ENCODE measurements around the gene CDH4. TPM values are rescaled to one million over a fixed set of nuclear protein-coding genes. Genes with fewer than 3 reads are reported as not detected.

Gene CDH4
- total and polyA plus RNA-seq, 5 donors from 2014 or later = 0.07 to 0.69 (median 0.49) TPM; not detected in 1

- no peaks in the 10 kb centered on the region for H3K36me3 ChIP-seq (ENCODE audit: control insufficient read depth, insufficient read depth, low read length)
- Mint-ChIP-seq H3K9me3 (peaks cover 0 to 4% (median 0%) of the 10 kb centered on the region in 7 donors), H3K36me3 (no peaks in the 10 kb centered on the region), H3K4me3 (no peak overlapping the region), H3K27ac (no peak overlapping the region), H3K4me1 (no peaks in the 10 kb centered on the region), H3K27me3 (no peaks in the 10 kb centered on the region)
- H3K9me3 ChIP-seq (ENCODE audit: control insufficient read depth in 2 of 2, low read length in 2 of 2) = no peaks in the 10 kb centered on the region
- no peaks in the 10 kb centered on the region for H3K27me3 ChIP-seq (ENCODE audit: control insufficient read depth, insufficient read depth, low read length)
- no peak overlapping the region for H3K4me3 ChIP-seq (ENCODE audit: low read depth, low read length)
- no peaks in the 10 kb centered on the region for H3K4me1 ChIP-seq (ENCODE audit: control insufficient read depth, insufficient read depth, low read length, poor library complexity, severe bottlenecking)
- H3K27ac ChIP-seq (ENCODE audit: insufficient read depth, low read length, poor library complexity, severe bottlenecking) = no peak overlapping the region
- DNase-seq = no peak
- no peak for ATAC-seq (ENCODE audit: low read depth in 2 of 2)
Measured at GRCh38 chr20:61535091-61535490, 283.0 kb downstream of the CDH4 start.

GRCh38 chr20:61535536-61535935 is 283.5 kb downstream of the CDH4 start:
- H3K27me3 Mint-ChIP-seq = no peaks in the 10 kb centered on the region
- Histone ChIP-seq H3K4me1 (ENCODE audit: control insufficient read depth, insufficient read depth, low read length, poor library complexity, severe bottlenecking) (no peaks in the 10 kb centered on the region), H3K4me3 (ENCODE audit: low read depth, low read length) (no peak overlapping the region), H3K27me3 (ENCODE audit: control insufficient read depth, insufficient read depth, low read length) (no peaks in the 10 kb centered on the region), H3K36me3 (ENCODE audit: control insufficient read depth, insufficient read depth, low read length) (no peaks in the 10 kb centered on the region), H3K27ac (ENCODE audit: insufficient read depth, low read length, poor library complexity, severe bottlenecking) (no peak overlapping the region), H3K9me3 (ENCODE audit: control insufficient read depth in 2 of 2, low read length in 2 of 2) (no peaks in the 10 kb centered on the region)
- no peak overlapping the region for H3K4me3 Mint-ChIP-seq
- H3K27ac Mint-ChIP-seq = no peak overlapping the region
- no peaks in the 10 kb centered on the region for H3K36me3 Mint-ChIP-seq
- ATAC-seq (ENCODE audit: low read depth in 2 of 2) = no peak
- no peaks in the 10 kb centered on the region for H3K4me1 Mint-ChIP-seq
- H3K9me3 Mint-ChIP-seq = peaks cover 0 to 3% (median 0%) of the 10 kb centered on the region in 7 donors
- DNase-seq = no peak

- ATAC-seq (ENCODE audit: low read depth in 2 of 2) (no peak), DNase-seq (no peak)
- no peaks in the 10 kb centered on the region for H3K27me3 Mint-ChIP-seq
- no peak overlapping the region for H3K27ac Mint-ChIP-seq
- H3K36me3 ChIP-seq (ENCODE audit: control insufficient read depth, insufficient read depth, low read length) = no peaks in the 10 kb centered on the region
- H3K4me1 ChIP-seq (ENCODE audit: control insufficient read depth, insufficient read depth, low read length, poor library complexity, severe bottlenecking) = no peaks in the 10 kb centered on the region
- H3K27me3 ChIP-seq (ENCODE audit: control insufficient read depth, insufficient read depth, low read length) = no peaks in the 10 kb centered on the region
- no peaks in the 10 kb centered on the region for H3K9me3 ChIP-seq (ENCODE audit: control insufficient read depth in 2 of 2, low read length in 2 of 2)
- no peak overlapping the region for H3K27ac ChIP-seq (ENCODE audit: insufficient read depth, low read length, poor library complexity, severe bottlenecking)
- H3K36me3 Mint-ChIP-seq = no peaks in the 10 kb centered on the region
- H3K4me3 ChIP-seq (ENCODE audit: low read depth, low read length) = no peak overlapping the region
- H3K9me3 Mint-ChIP-seq = peaks cover 0 to 3% (median 0%) of the 10 kb centered on the region in 7 donors
- no peak overlapping the region for H3K4me3 Mint-ChIP-seq
- H3K4me1 Mint-ChIP-seq = no peaks in the 10 kb centered on the region
Measured at GRCh38 chr20:61535956-61536355, 283.9 kb downstream of the CDH4 start.

DNA sequence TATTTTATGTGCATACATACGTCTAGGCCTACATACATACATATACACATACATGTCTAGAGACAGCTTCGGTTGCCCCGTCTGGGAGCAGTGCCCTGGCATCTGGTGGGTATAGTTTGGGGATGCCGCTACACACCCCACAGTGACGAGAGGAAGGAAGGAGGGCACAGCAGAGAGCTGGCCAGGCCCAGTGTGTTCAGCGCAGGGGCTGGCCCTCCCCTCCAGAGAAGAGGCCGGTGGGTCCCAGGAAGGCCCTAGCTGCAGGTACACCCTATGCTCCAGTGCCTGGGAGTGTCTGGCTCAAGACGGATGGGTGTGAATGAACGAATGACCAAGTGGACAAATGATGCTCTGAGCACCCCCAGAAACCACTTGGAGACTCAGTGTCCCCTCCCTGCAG is 284.6 kb downstream of the CDH4 start:
- ATAC-seq (ENCODE audit: low read depth in 2 of 2) = no peak
- no peak overlapping the region for H3K27ac ChIP-seq (ENCODE audit: insufficient read depth, low read length, poor library complexity, severe bottlenecking)
- Mint-ChIP-seq H3K4me1 (no peaks in the 10 kb centered on the region), H3K27me3 (no peaks in the 10 kb centered on the region), H3K36me3 (no peaks in the 10 kb centered on the region), H3K4me3 (no peak overlapping the region), H3K27ac (no peak overlapping the region), H3K9me3 (peaks cover 0 to 3% (median 0%) of the 10 kb centered on the region in 7 donors)
- no peaks in the 10 kb centered on the region for H3K36me3 ChIP-seq (ENCODE audit: control insufficient read depth, insufficient read depth, low read length)
- no peaks in the 10 kb centered on the region for H3K27me3 ChIP-seq (ENCODE audit: control insufficient read depth, insufficient read depth, low read length)
- H3K9me3 ChIP-seq (ENCODE audit: control insufficient read depth in 2 of 2, low read length in 2 of 2) = no peaks in the 10 kb centered on the region
- H3K4me1 ChIP-seq (ENCODE audit: control insufficient read depth, insufficient read depth, low read length, poor library complexity, severe bottlenecking) = no peaks in the 10 kb centered on the region
- H3K4me3 ChIP-seq (ENCODE audit: low read depth, low read length) = no peak overlapping the region
- no peak for DNase-seq

DNA sequence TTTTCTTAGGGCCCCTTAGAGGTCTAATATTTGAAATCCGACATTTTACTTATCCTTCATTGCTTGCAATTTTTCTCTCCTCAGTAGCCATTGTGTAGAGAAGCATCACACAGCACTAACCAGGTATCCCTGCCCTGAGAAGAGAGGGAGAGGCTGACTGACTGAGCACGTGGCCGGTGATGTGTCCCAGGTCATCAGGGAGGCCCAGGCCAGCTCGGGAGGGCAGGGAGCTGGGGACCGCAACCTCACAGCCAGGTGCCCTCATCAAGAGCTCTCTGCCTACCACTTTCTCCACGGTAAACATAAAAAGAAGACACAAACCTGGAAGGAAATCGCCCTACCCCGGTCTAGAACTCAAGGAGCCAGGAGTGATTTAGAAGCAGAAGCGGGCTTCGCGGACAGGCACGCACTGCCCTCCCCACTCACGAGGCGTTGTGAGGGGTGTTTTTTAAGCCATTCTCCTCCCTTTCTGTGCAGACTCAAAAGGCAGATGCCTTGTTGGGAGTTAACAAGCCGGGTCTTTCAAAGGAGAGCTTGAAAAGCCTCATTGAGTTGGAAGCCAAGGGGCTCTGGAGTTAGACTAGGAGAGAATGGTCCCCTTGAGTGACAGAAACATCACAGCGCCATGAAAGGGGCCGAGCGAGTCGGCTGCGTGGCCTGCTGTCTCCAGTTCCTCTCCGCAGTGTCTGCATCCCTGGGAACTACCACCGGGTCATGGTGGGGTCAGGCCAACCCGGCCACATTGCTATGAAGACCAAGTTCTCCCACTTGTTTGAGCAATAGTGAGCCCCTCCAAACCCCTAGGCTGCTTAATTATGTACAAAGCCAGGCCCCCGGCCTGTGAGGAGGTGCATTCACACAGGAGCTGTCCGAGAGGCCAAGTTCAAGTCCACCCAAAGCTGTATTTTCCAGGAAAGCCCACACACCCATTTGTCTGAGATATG is 285.4 kb downstream of the CDH4 start:
- no peak for DNase-seq
- H3K27me3 Mint-ChIP-seq = no peaks in the 10 kb centered on the region

GRCh38 chr20:61538183-61538942 is 286.3 kb downstream of the CDH4 start:
- Mint-ChIP-seq H3K36me3 (no peaks in the 10 kb centered on the region), H3K27ac (no peak overlapping the region), H3K4me3 (no peak overlapping the region), H3K4me1 (no peaks in the 10 kb centered on the region), H3K9me3 (peaks cover 0 to 3% (median 0%) of the 10 kb centered on the region in 7 donors), H3K27me3 (peaks cover 4% of the 10 kb centered on the region)
- Histone ChIP-seq H3K27ac (ENCODE audit: insufficient read depth, low read length, poor library complexity, severe bottlenecking) (no peak overlapping the region), H3K27me3 (ENCODE audit: control insufficient read depth, insufficient read depth, low read length) (no peaks in the 10 kb centered on the region), H3K36me3 (ENCODE audit: control insufficient read depth, insufficient read depth, low read length) (no peaks in the 10 kb centered on the region), H3K4me1 (ENCODE audit: control insufficient read depth, insufficient read depth, low read length, poor library complexity, severe bottlenecking) (no peaks in the 10 kb centered on the region), H3K9me3 (ENCODE audit: control insufficient read depth in 2 of 2, low read length in 2 of 2) (no peaks in the 10 kb centered on the region), H3K4me3 (ENCODE audit: low read depth, low read length) (no peak overlapping the region)
- no peak for ATAC-seq (ENCODE audit: low read depth in 2 of 2)
- DNase-seq = no peak

More for the DNA sequence above, 285.4 kb downstream of the CDH4 start:
- H3K4me3 ChIP-seq (ENCODE audit: low read depth, low read length) = no peak overlapping the region
- H3K36me3 ChIP-seq (ENCODE audit: control insufficient read depth, insufficient read depth, low read length) = no peaks in the 10 kb centered on the region
- no peaks in the 10 kb centered on the region for H3K27me3 ChIP-seq (ENCODE audit: control insufficient read depth, insufficient read depth, low read length)
- no peak overlapping the region for H3K4me3 Mint-ChIP-seq
- no peak for ATAC-seq (ENCODE audit: low read depth in 2 of 2)
- no peak overlapping the region for H3K27ac ChIP-seq (ENCODE audit: insufficient read depth, low read length, poor library complexity, severe bottlenecking)
- H3K27ac Mint-ChIP-seq = no peak overlapping the region
- no peaks in the 10 kb centered on the region for H3K4me1 ChIP-seq (ENCODE audit: control insufficient read depth, insufficient read depth, low read length, poor library complexity, severe bottlenecking)
- no peaks in the 10 kb centered on the region for H3K4me1 Mint-ChIP-seq
- no peaks in the 10 kb centered on the region for H3K36me3 Mint-ChIP-seq
- H3K9me3 Mint-ChIP-seq = peaks cover 0 to 3% (median 0%) of the 10 kb centered on the region in 7 donors
- H3K9me3 ChIP-seq (ENCODE audit: control insufficient read depth in 2 of 2, low read length in 2 of 2) = no peaks in the 10 kb centered on the region

GRCh38 chr20:61538943-61539265 is 286.8 kb downstream of the CDH4 start:
- Mint-ChIP-seq H3K36me3 (no peaks in the 10 kb centered on the region), H3K9me3 (peaks cover 0 to 3% (median 0%) of the 10 kb centered on the region in 7 donors), H3K27ac (no peak overlapping the region), H3K4me3 (no peak overlapping the region), H3K27me3 (peaks cover 4% of the 10 kb centered on the region), H3K4me1 (no peaks in the 10 kb centered on the region)
- Histone ChIP-seq H3K27ac (ENCODE audit: insufficient read depth, low read length, poor library complexity, severe bottlenecking) (no peak overlapping the region), H3K4me1 (ENCODE audit: control insufficient read depth, insufficient read depth, low read length, poor library complexity, severe bottlenecking) (no peaks in the 10 kb centered on the region), H3K36me3 (ENCODE audit: control insufficient read depth, insufficient read depth, low read length) (no peaks in the 10 kb centered on the region), H3K27me3 (ENCODE audit: control insufficient read depth, insufficient read depth, low read length) (no peaks in the 10 kb centered on the region), H3K9me3 (ENCODE audit: control insufficient read depth in 2 of 2, low read length in 2 of 2) (no peaks in the 10 kb centered on the region), H3K4me3 (ENCODE audit: low read depth, low read length) (no peak overlapping the region)
- ATAC-seq (ENCODE audit: low read depth in 2 of 2) (no peak), DNase-seq (no peak)

Measured in CD4-positive, CD25-positive, alpha-beta regulatory T cell (primary cell).